Neural progenitor cell (in vitro differentiated cells): ENCODE measurements around the gene PPP1CB.

Source experiments
- CTCF ChIP-seq: fragments of 200-600 bp; sonication (generic); IDR thresholded peaks from 2 replicates; pipeline ENCODE4 v1.5.1; 2017; ENCODE audit warnings: antibody characterized with exemption, mild to moderate bottlenecking
- EZH2 ChIP-seq: fragments of 200-600 bp; sonication (generic); IDR thresholded peaks from 2 replicates; pipeline ENCODE4 v1.6.1; 2017; ENCODE audit warnings: antibody characterized with exemption, mild to moderate bottlenecking, moderate library complexity
- EZH2phosphoT487 ChIP-seq: fragments of 200-600 bp; sonication (generic); IDR thresholded peaks from 2 replicates; pipeline ENCODE4 v1.6.1; 2017; ENCODE audit warnings: antibody characterized with exemption

DNA sequence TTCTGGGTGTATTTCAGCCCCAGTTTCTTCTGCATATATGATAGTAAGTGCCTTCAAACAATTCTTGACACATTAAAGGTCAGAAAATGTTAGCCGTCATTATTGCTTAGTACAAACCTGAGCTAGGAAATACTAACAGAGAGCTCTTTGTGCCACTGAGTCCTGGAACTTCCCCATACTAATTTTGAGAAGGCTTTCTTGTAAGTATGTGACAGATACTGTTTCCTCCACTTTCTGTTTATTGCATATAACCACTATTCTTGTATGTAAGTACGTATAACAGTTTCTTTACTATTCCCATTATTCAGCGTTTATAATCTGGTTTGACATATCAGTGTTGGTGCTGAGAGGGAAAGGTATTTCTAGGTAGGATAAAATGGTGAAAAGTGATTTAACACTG lies 9.8 kb downstream of the PPP1CB start:
- TF ChIP-seq CTCF: no peak
- TF ChIP-seq EZH2phosphoT487: no peak
- TF ChIP-seq EZH2: no peak
